MCF 10A (cell line): ENCODE data around the gene RUNX3. TPM values are rescaled to one million over a fixed set of nuclear protein-coding genes. Genes with fewer than 3 reads are reported as not detected.

Source experiments
- BruUV-seq: library from RNA; stranded (reverse); fragments of 400-500 nt; replicated peaks from 2 replicates; lab custom pipeline; 2021; lab: Mats Ljungman, UMichigan
- CTCF ChIA-PET: fragments of 300-600 bp; sonication (Branson Sonifier 250); formaldehyde crosslinking; extraction: SDS; loops from one replicate; lab custom pipeline; 2021; ENCODE audit warnings: antibody characterized with exemption, inconsistent platforms; lab: Yijun Ruan, JAX
- POLR2A ChIA-PET: fragments of 300-600, 350-650 bp; sonication (Branson Sonifier 250); formaldehyde crosslinking; extraction: SDS; loops from one replicate; lab custom pipeline; 2020; ENCODE audit warnings: antibody characterized with exemption, inconsistent platforms; lab: Yijun Ruan, JAX
- DNase-seq: peaks from one replicate; pipeline ENCODE4 v3.0.0-alpha.2; 2018; ENCODE audit not compliant: unreplicated experiment
- H3K27ac Mint-ChIP-seq: one replicate; pipeline ENCODE4 v1.8.0; 2022; ENCODE audit warnings: mild to moderate bottlenecking, low read depth, mixed read lengths; ENCODE audit not compliant: unreplicated experiment
- H3K27me3 Mint-ChIP-seq: one replicate; pipeline ENCODE4 v1.8.0; 2022; ENCODE audit warnings: mixed read lengths; ENCODE audit not compliant: insufficient read depth, unreplicated experiment
- H3K36me3 Mint-ChIP-seq: one replicate; pipeline ENCODE4 v1.8.0; 2022; ENCODE audit warnings: mild to moderate bottlenecking, moderate library complexity, mixed read lengths; ENCODE audit not compliant: insufficient read depth, unreplicated experiment
- H3K4me1 Mint-ChIP-seq: one replicate; pipeline ENCODE4 v1.8.0; 2022; ENCODE audit warnings: mixed read lengths; ENCODE audit not compliant: insufficient read depth, unreplicated experiment
- H3K4me3 Mint-ChIP-seq: one replicate; pipeline ENCODE4 v1.8.0; 2022; ENCODE audit warnings: mild to moderate bottlenecking, moderate library complexity, mixed read lengths; ENCODE audit not compliant: unreplicated experiment
- H3K9me3 Mint-ChIP-seq: one replicate; pipeline ENCODE4 v1.8.0; 2022; ENCODE audit warnings: mixed read lengths; ENCODE audit not compliant: unreplicated experiment
- intact Hi-C: fragments of 100-400 bp; cut with micrococcal nuclease; formaldehyde crosslinking; loops from 2 replicates; pipeline ENCODE4 v1.14.1; 2022
- total RNA-seq: library from RNA; stranded (reverse); gene quantifications from 2 replicates; pipeline ENCODE4 v1.2.3, GENCODE V29; 2022
- TF ChIP-seq, protein P1 (sequence below): fragments of 200-600 bp; IDR thresholded peaks from one replicate; pipeline ENCODE4 v1.8.0; 2022; ENCODE audit warnings: antibody characterized with exemption, mild to moderate bottlenecking; ENCODE audit not compliant: unreplicated experiment

Gene RUNX3
- total RNA-seq, 1 experiment from 2014 or later: not detected

DNA sequence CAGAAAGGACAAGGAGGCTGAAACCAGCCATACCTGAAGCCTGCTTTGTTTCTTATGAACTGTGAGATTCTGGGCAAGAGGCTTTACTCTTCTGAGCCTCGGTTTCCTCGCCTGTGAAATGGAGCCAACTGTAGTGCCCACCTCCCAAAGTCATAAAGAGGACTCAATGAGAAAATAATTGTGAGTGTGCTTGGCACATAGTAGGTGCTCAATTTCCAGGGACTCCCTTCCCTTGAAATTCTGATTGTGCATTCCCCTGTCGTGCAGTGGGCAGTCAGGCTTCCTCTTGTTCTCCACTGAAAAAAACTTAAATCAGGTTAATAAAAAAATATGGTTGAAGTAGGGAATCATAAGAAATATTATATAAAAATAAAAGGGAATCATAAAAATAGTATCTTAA, 37.5 kb upstream of the RUNX3 start:
- peaks cover 2% of the 10 kb centered on the region for H3K36me3 Mint-ChIP-seq
- CTCF ChIA-PET: interaction anchor here (0.7 kb wide), 1 partner anchor 26 kb away, joined by 3 read pairs; no protein-coding TSS in a partner anchor
- intact Hi-C loops: no loop called here
- no TSS peak for BruUV-seq
- H3K9me3 Mint-ChIP-seq: no peaks in the 10 kb centered on the region
- TF ChIP-seq, protein P1, sequence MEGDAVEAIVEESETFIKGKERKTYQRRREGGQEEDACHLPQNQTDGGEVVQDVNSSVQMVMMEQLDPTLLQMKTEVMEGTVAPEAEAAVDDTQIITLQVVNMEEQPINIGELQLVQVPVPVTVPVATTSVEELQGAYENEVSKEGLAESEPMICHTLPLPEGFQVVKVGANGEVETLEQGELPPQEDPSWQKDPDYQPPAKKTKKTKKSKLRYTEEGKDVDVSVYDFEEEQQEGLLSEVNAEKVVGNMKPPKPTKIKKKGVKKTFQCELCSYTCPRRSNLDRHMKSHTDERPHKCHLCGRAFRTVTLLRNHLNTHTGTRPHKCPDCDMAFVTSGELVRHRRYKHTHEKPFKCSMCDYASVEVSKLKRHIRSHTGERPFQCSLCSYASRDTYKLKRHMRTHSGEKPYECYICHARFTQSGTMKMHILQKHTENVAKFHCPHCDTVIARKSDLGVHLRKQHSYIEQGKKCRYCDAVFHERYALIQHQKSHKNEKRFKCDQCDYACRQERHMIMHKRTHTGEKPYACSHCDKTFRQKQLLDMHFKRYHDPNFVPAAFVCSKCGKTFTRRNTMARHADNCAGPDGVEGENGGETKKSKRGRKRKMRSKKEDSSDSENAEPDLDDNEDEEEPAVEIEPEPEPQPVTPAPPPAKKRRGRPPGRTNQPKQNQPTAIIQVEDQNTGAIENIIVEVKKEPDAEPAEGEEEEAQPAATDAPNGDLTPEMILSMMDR: no peak
- no peak overlapping the region for H3K4me3 Mint-ChIP-seq
- no peaks in the 10 kb centered on the region for H3K27me3 Mint-ChIP-seq
- peaks cover 18% of the 10 kb centered on the region for H3K4me1 Mint-ChIP-seq
- no peak overlapping the region for H3K27ac Mint-ChIP-seq
- no peak for DNase-seq
- POLR2A ChIA-PET: no interaction called here

DNA sequence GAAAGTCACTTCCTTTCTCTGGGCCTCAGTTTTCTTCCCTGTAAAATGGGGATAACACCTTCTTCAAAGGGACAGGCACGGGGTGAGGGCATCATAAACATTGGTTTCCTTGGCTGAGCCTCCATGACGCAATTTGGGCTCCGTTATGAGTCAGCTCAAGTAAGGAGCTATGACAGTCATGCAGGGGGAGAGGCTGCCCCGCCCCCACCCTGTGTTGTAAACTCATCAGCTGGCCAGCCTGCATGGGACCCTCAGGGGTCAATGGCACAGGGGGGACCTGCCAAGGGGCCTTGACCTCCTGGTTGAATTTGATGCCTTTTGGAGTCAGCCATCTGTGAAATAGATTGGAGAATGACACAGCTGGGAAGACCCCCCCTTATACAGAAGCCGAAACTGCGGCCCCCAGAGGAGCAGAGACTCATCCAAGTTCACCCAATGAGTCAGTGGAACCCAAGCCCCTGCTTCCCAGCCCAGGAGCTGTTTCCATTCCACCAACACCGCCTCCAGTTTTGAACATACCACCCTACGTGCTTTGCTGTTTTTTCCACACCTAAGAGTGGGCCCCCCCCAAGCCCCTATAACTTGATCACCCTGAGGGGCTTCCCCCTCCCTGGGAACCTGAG, 36.8 kb upstream of the RUNX3 start:
- TF ChIP-seq, protein P1: no peak
- Mint-ChIP-seq H3K27me3 (no peaks in the 10 kb centered on the region), H3K4me3 (no peak overlapping the region), H3K27ac (no peak overlapping the region), H3K4me1 (peaks cover 13% of the 10 kb centered on the region), H3K9me3 (no peaks in the 10 kb centered on the region), H3K36me3 (no peaks in the 10 kb centered on the region)
- peak; percentile 90 for DNase-seq
- intact Hi-C loops: no loop called here
- BruUV-seq: no TSS peak
- POLR2A ChIA-PET: no interaction called here
- CTCF ChIA-PET: interaction anchor here (0.7 kb wide), 1 partner anchor 26 kb away, joined by 3 read pairs; no protein-coding TSS in a partner anchor

DNA sequence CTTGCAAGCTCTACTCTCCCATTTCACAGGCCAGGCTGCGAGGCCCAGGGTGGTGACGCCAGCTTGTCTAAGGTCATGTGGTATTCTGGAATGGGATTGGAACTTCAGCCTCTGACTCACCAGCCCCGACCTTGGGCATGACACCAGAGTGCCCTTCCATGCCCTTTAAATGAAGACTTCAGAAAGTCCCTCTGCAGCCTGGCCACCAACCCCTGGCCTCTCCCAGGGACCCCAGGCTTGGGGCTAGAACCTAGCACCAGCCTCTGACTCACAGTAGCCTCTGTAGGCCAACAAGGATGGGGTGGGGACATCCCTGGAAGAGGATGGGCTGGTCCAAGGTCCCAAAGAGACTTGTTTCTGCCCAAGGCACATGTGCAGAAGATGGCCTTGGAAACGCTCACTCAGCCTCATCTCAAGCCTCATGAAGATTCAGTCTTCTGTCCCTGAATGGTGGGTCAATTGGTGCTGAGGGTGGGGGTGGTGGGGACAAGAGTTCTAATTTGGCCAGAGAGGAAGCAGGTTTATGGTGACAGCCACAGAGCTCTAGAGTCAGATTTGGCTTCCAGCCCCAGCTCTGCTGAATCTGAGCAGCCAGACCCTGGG, 36.1 kb upstream of the RUNX3 start:
- intact Hi-C loops: no loop called here
- H3K36me3 Mint-ChIP-seq: no peaks in the 10 kb centered on the region
- no TSS peak for BruUV-seq
- no peaks in the 10 kb centered on the region for H3K9me3 Mint-ChIP-seq
- TF ChIP-seq, protein P1: no peak
- H3K27me3 Mint-ChIP-seq: no peaks in the 10 kb centered on the region
- POLR2A ChIA-PET: no interaction called here
- peaks cover 13% of the 10 kb centered on the region for H3K4me1 Mint-ChIP-seq
- no peak overlapping the region for H3K4me3 Mint-ChIP-seq
- H3K27ac Mint-ChIP-seq: no peak overlapping the region
- CTCF ChIA-PET: no interaction called here
- DNase-seq: no peak

DNA sequence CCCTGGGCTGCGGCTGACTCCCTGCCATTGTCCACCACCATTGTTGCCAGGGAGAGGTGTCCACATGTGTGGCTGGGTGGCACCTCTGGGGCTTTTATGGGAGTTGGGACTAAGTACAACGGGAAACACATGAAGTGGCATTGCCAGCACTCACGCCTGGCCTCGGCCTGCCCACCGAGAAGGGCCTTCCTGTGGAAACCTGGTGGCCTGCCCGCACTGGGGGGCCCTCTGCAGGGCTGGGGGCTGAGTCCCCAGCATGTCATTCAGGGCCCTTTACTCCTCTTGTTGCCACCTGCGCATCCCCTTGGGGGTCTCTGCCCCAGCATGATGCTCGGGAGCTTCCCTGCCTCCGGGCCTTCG, 35.5 kb upstream of the RUNX3 start:
- no peak overlapping the region for H3K4me3 Mint-ChIP-seq
- no peaks in the 10 kb centered on the region for H3K27me3 Mint-ChIP-seq
- H3K27ac Mint-ChIP-seq: no peak overlapping the region
- DNase-seq: no peak
- ChIA-PET POLR2A (interaction anchor here (0.6 kb wide), 1 partner anchor 11 kb away, joined by 3 read pairs; no protein-coding TSS in a partner anchor), CTCF (no interaction called here)
- peaks cover 7% of the 10 kb centered on the region for H3K4me1 Mint-ChIP-seq
- no peaks in the 10 kb centered on the region for H3K36me3 Mint-ChIP-seq
- TF ChIP-seq, protein P1: no peak
- no peaks in the 10 kb centered on the region for H3K9me3 Mint-ChIP-seq
- intact Hi-C loops: no loop called here
- no TSS peak for BruUV-seq
